Activated T-helper 1 cell treated with anti-CD3 and anti-CD28 coated beads, Interleukin-12 subunit alpha, Interleukin-12 subunit beta, Interleukin-2, Interleukin-4 antibody, amounts not matched to agents 30 ng/mL and 10 ng/mL and 1 ng/mL, durations not matched to agents 14 hours and 24 hours and 36 hours (primary cell): Measurements from ENCODE around the gene ANKMY1. TPM values are rescaled to one million over a fixed set of nuclear protein-coding genes. Genes with fewer than 3 reads are reported as not detected.
"Not testable (repeated sequence)": the region's sequence is repeated elsewhere in the genome, so short reads cannot be mapped to it uniquely, and the experiment has no call there.

ENCODE experiments used
- DNase-seq: peaks from one replicate; pipeline ENCODE4 v3.0.0; 2021; ENCODE audit warnings: low spot score
- H3K27ac Mint-ChIP-seq: one replicate; pipeline ENCODE4 v1.8.0; 2021; ENCODE audit warnings: mild to moderate bottlenecking, mixed read lengths
- H3K27me3 Mint-ChIP-seq: one replicate; pipeline ENCODE4 v1.8.0; 2022; ENCODE audit warnings: mild to moderate bottlenecking, moderate library complexity, mixed read lengths; ENCODE audit not compliant: insufficient read depth
- H3K36me3 Mint-ChIP-seq: one replicate; pipeline ENCODE4 v1.8.0; 2021; ENCODE audit warnings: low read depth, mixed read lengths
- H3K4me1 Mint-ChIP-seq: one replicate; pipeline ENCODE4 v1.8.0; 2021; ENCODE audit warnings: low read depth, mixed read lengths
- H3K4me3 Mint-ChIP-seq: one replicate; pipeline ENCODE4 v1.8.0; 2021; ENCODE audit warnings: mild to moderate bottlenecking, moderate library complexity, mixed read lengths
- H3K9me3 Mint-ChIP-seq: one replicate; pipeline ENCODE4 v1.8.0; 2021; ENCODE audit warnings: mixed read lengths
- intact Hi-C: fragments of 100-400 bp; cut with micrococcal nuclease; formaldehyde crosslinking; loops from one replicate; pipeline ENCODE4 v1.15.1; 2024
- total RNA-seq: library from RNA; stranded (reverse); gene quantifications from 2 replicates; pipeline ENCODE4 v1.2.3, GENCODE V29; 2022

The ANKMY1 gene
- total RNA-seq, 1 donor from 2014 or later, result 21.9 TPM

DNA sequence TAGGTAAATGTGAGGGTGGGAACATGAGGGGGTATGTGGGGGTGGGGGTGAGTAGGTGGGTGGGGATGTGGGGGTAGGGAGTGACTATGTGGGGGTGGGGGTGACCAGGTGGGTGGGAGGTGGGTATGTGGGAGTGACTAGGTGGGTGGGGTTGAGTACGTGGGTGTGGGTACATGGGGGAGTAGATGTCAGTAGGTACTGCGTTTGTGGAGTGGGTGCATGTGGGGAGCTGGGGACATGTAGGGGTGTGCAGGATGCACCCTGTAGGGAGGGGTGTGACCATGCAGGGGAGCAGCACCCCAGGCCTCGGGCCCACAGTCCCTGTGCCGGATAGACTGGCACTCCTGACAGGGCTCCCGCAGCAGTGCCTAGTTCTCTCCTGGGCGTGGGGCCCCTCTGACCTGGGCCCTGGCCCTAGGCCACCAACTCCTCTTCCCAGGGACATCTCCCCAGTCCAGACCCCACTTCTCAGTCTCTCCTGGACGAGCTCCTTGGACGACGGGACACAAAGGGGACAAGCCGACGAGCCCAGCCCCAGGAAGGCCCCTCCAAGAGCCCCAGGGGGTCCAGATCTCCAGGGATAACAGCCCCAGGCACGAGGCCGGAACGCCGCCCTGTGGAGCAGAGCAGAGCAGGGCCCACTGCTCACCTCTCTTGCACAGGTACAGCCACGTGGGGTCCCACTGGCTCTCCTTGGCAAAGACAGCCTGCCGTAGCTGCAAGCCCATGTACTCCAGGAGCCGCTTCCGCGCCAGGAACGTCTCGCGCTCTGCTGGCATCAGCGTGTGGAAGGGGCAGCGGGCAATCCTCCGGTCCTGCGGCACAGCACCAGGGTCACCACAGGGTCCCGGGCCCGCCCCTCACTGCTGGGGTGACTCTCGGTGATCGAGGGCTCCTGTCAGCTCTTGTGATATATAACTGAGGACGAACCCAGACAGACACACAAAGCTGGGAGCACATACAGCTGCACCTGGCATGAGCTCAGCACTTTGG lies 58.2 kb downstream of the ANKMY1 start:
- no peak overlapping the region for H3K4me3 Mint-ChIP-seq
- H3K36me3 Mint-ChIP-seq, result peaks cover 9% of the 10 kb centered on the region
- no peak overlapping the region for H3K27ac Mint-ChIP-seq
- intact Hi-C loops, result no loop called here
- H3K27me3 Mint-ChIP-seq, result no peaks in the 10 kb centered on the region
- no peaks in the 10 kb centered on the region for H3K9me3 Mint-ChIP-seq
- no peaks in the 10 kb centered on the region for H3K4me1 Mint-ChIP-seq
- DNase-seq, result no peak

DNA sequence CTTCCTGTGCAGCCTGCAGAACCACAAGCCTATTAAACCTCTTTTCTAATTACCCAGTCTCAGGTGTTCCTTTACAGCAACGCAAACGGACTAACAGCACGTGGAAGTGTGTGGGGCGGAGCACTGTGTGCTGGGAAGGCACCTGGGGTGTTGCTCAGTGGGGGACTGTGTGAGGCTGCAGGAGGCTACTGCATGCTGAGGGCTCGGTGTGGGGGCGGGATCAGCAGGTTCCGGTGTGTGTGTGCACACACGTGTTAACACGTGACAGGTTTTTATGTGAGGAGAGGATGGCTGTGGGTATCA lies 58.9 kb downstream of the ANKMY1 start:
- DNase-seq, result no peak

DNA sequence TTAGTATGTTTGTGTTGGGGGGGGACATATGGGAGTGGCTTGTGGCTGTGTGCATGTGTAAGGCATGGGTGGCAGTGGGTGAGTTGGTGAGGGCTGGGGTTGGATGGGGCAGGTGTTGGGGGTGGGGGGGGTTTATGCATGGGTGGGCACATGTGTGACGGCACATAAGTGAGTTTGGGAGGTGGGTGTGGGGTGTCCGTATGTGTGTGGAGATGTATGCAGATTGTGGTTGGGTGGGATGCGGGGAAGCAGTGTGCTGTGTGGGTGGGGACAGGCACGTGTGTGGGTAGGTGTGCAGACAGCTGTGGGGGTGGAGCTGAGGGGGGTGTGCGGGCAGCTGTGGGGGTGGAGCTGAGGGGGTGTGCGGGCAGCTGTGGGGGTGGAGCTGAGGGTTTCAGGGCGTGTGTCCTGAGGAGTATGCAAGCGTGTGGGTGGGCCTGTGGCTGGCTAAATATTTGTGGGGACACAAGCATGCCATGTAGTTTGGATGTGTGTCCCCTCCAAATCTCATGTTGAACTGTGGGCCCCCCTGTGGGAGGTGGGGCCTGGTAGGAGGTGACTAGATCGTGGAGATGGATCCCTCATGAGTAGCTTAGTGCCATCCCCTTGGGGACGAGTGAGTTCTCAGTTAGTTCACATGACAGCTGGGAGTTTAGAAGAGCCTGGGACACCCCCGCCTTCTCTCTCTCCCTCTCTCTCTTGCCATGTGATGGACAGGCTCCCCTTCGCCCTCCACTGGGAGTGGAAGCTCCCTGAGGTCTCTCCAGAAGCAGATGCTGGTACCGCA lies 59.4 kb downstream of the ANKMY1 start:
- intact Hi-C loops, result no loop called here
- H3K9me3 Mint-ChIP-seq, result peaks cover 2% of the 10 kb centered on the region
- H3K36me3 Mint-ChIP-seq, result peaks cover 9% of the 10 kb centered on the region
- H3K4me3 Mint-ChIP-seq, result no peak overlapping the region
- no peaks in the 10 kb centered on the region for H3K4me1 Mint-ChIP-seq
- H3K27ac Mint-ChIP-seq, result no peak overlapping the region
- no peaks in the 10 kb centered on the region for H3K27me3 Mint-ChIP-seq
- DNase-seq, result no peak

More for the DNA sequence above, 58.9 kb downstream of the ANKMY1 start:
- no peaks in the 10 kb centered on the region for H3K4me1 Mint-ChIP-seq
- no peaks in the 10 kb centered on the region for H3K9me3 Mint-ChIP-seq
- H3K27me3 Mint-ChIP-seq, result no peaks in the 10 kb centered on the region
- H3K27ac Mint-ChIP-seq, result no peak overlapping the region
- no peak overlapping the region for H3K4me3 Mint-ChIP-seq
- H3K36me3 Mint-ChIP-seq, result peaks cover 9% of the 10 kb centered on the region
- intact Hi-C loops, result no loop called here

DNA sequence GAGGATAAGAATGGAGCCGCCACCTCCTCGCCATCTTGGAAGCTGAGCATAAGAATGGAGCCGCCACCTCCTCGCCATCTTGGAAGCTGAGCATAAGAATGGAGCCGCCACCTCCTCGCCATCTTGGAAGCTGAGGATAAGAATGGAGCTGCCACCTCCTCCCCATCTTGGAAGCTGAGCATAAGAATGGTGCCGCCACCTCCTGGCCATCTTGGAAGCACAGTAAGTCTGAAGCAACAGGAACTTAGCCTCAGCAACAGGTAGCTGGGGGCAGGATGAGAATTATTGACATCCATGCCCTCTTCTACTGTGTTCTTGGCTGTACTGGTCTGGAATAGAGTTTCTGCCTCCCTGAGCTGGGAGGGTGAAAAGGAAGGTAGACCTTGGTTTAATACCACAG lies 60.7 kb downstream of the ANKMY1 start:
- H3K4me3 Mint-ChIP-seq, H3K9me3 Mint-ChIP-seq, H3K27ac Mint-ChIP-seq, intact Hi-C loops, H3K27me3 Mint-ChIP-seq, H3K4me1 Mint-ChIP-seq, DNase-seq, H3K36me3 Mint-ChIP-seq: not testable (repeated sequence)

DNA sequence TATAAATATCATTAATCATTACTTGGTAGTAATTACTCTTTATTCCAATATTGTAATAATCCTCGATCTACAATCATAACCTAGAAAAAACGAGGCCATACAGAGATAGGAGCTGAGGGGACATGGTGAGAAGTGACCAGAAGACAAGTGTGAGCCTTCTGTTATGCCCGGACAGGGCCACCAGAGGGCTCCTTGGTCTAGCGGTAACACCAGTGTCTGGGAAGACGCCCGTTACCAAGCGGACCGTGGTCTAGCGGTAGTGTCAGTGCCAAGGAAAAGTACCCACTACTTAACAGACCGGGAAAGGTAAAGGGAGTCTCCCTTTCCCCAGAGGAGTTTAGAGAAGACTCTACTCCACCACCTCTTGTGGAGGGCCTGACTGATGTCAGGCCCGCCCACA lies 62.8 kb downstream of the ANKMY1 start:
- H3K36me3 Mint-ChIP-seq, H3K4me3 Mint-ChIP-seq, H3K4me1 Mint-ChIP-seq, intact Hi-C loops, H3K27me3 Mint-ChIP-seq, DNase-seq, H3K27ac Mint-ChIP-seq: not testable (repeated sequence)
- peaks cover 26% of the 10 kb centered on the region for H3K9me3 Mint-ChIP-seq

DNA sequence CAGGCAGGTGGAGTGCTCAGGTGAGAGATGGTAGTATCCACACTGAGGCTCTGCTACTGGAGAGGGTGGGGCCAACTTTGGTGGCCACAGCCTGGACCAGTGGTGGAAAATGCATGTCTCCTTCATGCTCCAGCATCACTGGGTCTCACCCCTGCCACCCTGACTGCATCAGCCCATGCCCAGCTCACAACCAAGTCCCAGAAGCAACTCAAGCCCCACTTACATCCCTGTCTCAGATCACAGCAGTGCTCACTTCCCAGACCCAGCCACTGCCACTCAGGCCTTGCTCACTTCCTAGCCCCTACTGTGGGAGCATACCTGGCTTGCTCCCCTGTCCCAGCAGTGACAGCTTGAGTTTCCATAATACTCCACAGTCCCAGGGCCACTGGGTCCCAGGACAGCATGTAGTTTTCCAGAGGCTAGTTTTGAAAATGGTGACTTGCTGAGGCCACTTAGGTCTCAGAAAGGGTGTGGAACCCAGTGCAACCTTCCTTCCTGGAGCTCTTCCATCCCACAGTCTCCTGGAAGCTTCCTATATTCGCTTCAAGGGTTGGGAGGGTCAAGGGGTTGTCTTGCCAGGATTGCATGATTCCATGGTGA lies 63.5 kb downstream of the ANKMY1 start:
- Mint-ChIP-seq H3K36me3 (peaks cover 9% of the 10 kb centered on the region), H3K9me3 (peaks cover 32% of the 10 kb centered on the region), H3K27ac (no peak overlapping the region), H3K27me3 (no peaks in the 10 kb centered on the region), H3K4me3 (no peak overlapping the region), H3K4me1 (no peaks in the 10 kb centered on the region)
- DNase-seq, result no peak
- intact Hi-C loops, result no loop called here

DNA sequence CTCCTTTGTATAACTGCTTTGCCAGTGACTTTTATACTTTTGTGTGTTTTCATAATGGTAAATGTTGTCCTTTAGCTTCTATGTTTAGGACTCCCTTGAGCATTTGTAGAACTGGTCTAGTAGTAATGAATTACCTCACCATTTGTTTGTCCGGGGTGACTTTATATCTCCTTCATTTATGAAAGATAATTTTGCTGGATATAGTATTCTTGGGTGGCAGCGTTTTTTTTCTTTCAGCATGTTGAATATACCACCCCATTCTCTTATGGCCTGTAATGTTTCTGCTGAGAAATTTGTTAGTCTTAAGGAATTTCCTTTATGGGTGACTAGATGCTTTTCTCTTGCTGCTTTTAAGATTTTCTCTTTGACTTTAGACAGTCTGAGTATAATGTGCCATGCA lies 66.3 kb downstream of the ANKMY1 start:
- Mint-ChIP-seq H3K9me3 (peaks cover 50% of the 10 kb centered on the region), H3K4me1 (no peaks in the 10 kb centered on the region), H3K27me3 (no peaks in the 10 kb centered on the region), H3K36me3 (no peaks in the 10 kb centered on the region), H3K4me3 (no peak overlapping the region), H3K27ac (no peak overlapping the region)
- DNase-seq, result no peak
- intact Hi-C loops, result no loop called here

DNA sequence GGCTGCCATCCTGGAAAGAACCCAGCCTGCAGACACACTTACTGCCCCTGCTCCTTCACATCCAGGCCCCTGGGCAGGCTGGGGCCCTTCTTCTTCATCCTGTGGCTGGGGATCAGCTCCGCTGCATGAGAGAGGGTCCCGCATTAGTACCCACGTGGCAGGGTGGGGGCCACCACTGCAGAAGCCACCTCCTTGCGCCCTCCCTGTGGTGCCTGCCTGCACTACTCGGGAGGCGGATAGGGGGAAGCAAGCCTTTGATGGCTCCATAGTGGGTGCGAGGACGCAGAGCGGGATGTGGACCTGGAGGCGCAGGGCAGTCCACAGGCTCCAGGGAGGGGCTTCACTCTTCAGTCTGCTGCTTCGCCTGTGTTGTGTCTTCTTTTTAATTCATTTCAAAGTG lies 75.6 kb downstream of the ANKMY1 start:
- no peak for DNase-seq
- Mint-ChIP-seq H3K27me3 (no peaks in the 10 kb centered on the region), H3K4me1 (no peaks in the 10 kb centered on the region), H3K27ac (no peak overlapping the region), H3K36me3 (no peaks in the 10 kb centered on the region), H3K9me3 (peaks cover 6% of the 10 kb centered on the region), H3K4me3 (no peak overlapping the region)
- intact Hi-C loops, result no loop called here

DNA sequence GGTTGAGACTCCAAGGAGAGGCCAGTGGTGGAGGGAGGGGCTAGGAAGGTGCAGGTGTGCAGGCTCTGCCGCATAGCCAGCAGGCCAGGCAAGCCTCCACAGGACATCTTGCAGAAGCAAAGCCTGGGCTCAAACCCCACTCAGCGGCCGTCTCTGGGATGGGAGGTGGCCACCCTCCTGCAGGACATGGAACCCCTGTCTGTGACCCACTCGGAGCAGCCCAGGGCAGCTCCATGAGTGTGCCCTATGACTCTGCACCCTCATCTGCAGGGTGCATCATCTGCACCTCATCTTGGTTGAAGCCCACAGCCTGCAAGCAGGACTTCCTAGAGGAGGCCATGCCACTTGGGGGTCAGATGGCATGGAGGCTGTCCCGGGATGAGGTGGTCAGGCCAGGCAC lies 76.1 kb downstream of the ANKMY1 start:
- Mint-ChIP-seq H3K36me3 (no peaks in the 10 kb centered on the region), H3K4me3 (no peak overlapping the region), H3K27me3 (no peaks in the 10 kb centered on the region), H3K9me3 (peaks cover 3% of the 10 kb centered on the region), H3K27ac (no peak overlapping the region), H3K4me1 (no peaks in the 10 kb centered on the region)
- intact Hi-C loops, result no loop called here
- DNase-seq, result no peak

DNA sequence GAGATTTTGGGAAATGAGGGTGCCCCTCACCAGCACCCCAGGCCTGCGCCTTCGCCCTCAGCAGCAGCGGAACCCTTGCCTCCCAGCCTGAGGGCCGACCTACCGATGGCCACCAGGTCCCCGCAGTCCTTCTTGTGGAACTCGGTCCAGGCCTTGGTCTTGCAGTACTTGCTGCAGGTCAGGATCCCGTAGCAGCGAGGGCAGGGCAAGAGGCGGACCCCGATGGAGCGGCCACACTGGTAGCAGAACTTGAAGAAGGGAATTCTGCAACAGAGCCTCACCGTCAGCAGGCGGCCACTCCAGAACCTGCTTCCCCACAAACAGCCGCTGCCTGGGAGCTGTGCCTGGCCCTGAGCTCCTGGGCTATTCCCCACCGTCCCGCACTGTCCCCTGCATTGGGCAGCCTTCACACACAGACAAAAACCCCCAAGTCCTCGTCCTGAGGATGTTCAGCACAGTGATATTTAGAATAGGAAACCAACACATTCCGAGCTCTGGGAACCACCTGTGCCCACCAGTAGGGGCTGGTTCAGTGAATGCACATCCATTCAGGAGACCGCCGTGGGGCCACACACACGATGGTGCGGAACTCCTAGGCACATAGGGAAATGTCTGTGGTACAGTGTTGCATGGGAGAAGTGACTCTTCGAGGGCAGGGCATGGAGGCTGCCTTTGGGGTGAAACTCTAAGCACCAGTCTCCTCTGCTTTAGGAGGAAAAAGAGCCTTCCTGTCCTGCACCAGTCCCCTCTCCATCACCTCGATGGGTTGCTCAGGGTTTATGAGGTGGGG lies 76.8 kb downstream of the ANKMY1 start:
- intact Hi-C loops, result no loop called here
- Mint-ChIP-seq H3K4me3 (no peak overlapping the region), H3K36me3 (no peaks in the 10 kb centered on the region), H3K9me3 (peaks cover 8% of the 10 kb centered on the region), H3K27me3 (no peaks in the 10 kb centered on the region), H3K4me1 (no peaks in the 10 kb centered on the region), H3K27ac (no peak overlapping the region)
- DNase-seq, result no peak

DNA sequence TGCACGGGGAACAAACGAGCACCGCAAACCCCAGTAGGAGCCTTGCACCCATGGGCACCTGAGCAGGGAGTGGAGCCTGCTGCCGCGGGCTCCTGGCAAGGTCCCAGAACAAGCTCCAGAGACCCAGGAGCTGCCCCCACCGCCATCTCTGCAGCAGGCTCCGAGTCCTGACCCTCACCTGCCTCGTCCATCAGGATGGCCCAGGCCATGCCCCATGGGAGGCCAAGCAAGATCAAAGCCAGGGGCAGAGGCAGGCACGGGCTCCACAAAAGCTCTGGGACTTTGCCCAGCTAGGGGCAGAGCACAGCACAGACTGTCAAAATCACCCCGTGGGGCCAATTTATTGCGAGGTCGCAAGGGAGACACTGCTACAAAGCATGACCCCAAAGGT lies 78.7 kb downstream of the ANKMY1 start:
- Mint-ChIP-seq H3K36me3 (no peaks in the 10 kb centered on the region), H3K27ac (no peak overlapping the region), H3K4me3 (no peak overlapping the region), H3K9me3 (peaks cover 14% of the 10 kb centered on the region), H3K4me1 (no peaks in the 10 kb centered on the region), H3K27me3 (no peaks in the 10 kb centered on the region)
- intact Hi-C loops, result no loop called here
- no peak for DNase-seq

DNA sequence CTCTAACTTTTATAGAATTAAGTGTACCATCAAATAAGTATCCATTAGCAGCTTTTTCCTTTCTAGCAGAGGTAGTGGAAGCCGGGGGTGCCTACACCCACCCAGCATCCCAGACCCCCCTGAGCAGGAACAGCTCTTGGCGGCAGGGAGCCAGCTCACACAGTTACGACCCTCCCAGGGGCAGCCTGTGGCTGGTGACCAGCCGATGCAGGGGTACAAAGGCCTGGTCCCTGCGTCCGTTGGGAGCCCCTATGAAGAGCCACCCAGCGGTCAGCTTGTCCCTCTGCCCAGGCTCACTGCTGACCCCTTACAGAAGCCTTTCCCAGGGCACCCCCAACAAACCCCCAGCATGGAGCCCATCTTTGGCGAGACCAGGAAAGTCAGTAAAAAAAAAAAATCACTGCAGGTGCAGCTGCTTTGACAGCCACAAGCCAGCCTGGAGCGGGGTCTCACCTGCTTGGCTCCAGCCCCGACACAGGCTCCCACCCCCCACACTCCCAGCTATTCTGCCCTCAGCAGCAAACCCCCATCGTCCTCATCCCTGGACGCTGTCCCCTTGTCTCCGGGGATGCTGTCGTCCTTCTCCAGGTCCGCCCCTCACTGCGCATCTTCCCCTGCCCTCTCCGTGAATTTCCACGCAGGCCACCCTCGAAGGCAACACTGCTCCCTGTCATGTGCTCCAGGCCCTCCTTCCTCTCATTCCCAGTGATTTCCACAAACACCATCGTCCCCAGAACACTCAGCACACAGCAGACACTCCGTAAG lies 79.3 kb downstream of the ANKMY1 start:
- intact Hi-C loops, result no loop called here
- no peak for DNase-seq
- Mint-ChIP-seq H3K4me3 (no peak overlapping the region), H3K27me3 (no peaks in the 10 kb centered on the region), H3K4me1 (no peaks in the 10 kb centered on the region), H3K36me3 (no peaks in the 10 kb centered on the region), H3K27ac (no peak overlapping the region), H3K9me3 (peaks cover 18% of the 10 kb centered on the region)
